Breast epithelium (tissue), 4 donors: ENCODE data around the gene DDX28. TPM values are rescaled to one million over a fixed set of nuclear protein-coding genes. Genes with fewer than 3 reads are reported as not detected.
A peak's percentile ranks its signal among the peaks of the same experiment; 100 is the strongest.

ENCODE experiments used
- DNase-seq, 2 donors: peaks; one replicate each; pipeline ENCODE4 v3.0.0-alpha.2; 2019; ENCODE audit warnings: low spot score in 2 of 2
- H3K27ac ChIP-seq, 2 donors: fragments of 200-600 bp; sonication (generic) in 1 of 2; one replicate each; pipeline ENCODE4 v1.5.1; 2016 to 2019; ENCODE audit warnings: mild to moderate bottlenecking in 1 of 2
- H3K27me3 ChIP-seq, 2 donors: fragments of 200-600 bp; sonication (generic) in 1 of 2; one replicate each; pipeline versions ENCODE4 v1.5.1 to v1.6.0; 2017 to 2019; ENCODE audit warnings: control low read depth in 1 of 2, mild to moderate bottlenecking in 1 of 2
- H3K36me3 ChIP-seq: fragments of 200-600 bp; one replicate; pipeline ENCODE4 v1.5.1; 2019
- H3K4me1 ChIP-seq, 2 donors: fragments of 200-600 bp; sonication (generic); one replicate each; pipeline ENCODE4 v1.5.1; 2016 to 2019; ENCODE audit warnings: control low read depth in 1 of 2
- H3K4me3 ChIP-seq, 3 donors: fragments of 200-600 bp; sonication (generic); 1 replicate in 2 of 3; 2 replicates in 1 of 3; pipeline ENCODE4 v1.5.1; 2016 to 2019; ENCODE audit warnings: mild to moderate bottlenecking in 3 of 3, moderate library complexity in 2 of 3
- H3K9me3 ChIP-seq, 2 donors: fragments of 200-600 bp; sonication (generic) in 1 of 2; one replicate each; pipeline ENCODE4 v1.5.1; 2016 to 2019; ENCODE audit warnings: control low read depth in 1 of 2
- CTCF ChIP-seq, 3 donors: fragments of 450-650 bp; IDR thresholded peaks; one replicate each; pipeline ENCODE4 v1.5.1; 2016 to 2017; ENCODE audit warnings: antibody characterized with exemption in 3 of 3, mild to moderate bottlenecking in 3 of 3, moderate library complexity in 3 of 3
- POLR2A ChIP-seq: fragments of 450-650 bp; IDR thresholded peaks from one replicate; pipeline ENCODE4 v1.6.1; 2016; ENCODE audit warnings: antibody characterized with exemption, mild to moderate bottlenecking, moderate library complexity
- POLR2AphosphoS5 ChIP-seq, 3 donors: sonication (generic); formaldehyde crosslinking; IDR thresholded peaks; one replicate each; pipeline ENCODE4 v1.6.1; 2017; ENCODE audit warnings: antibody characterized with exemption in 3 of 3
- intact Hi-C: fragments of 100-400 bp; cut with DNase I; formaldehyde crosslinking; loops from one replicate; pipeline ENCODE4 v1.15.1; 2023; ENCODE audit warnings: low total_unique reads
- total RNA-seq, 3 donors: library from RNA; depleted of rRNA; stranded (reverse); fragments of >200 nt; gene quantifications; one replicate each; pipeline ENCODE4 v1.1.0, GENCODE V29; 2016

Gene DDX28
- total RNA-seq, 3 donors from 2014 or later, result 7.2 to 7.5 (median 7.5) TPM

- H3K36me3 ChIP-seq, result no peaks in the 10 kb centered on the region
- no peaks in the 10 kb centered on the region for H3K27me3 ChIP-seq
- no peak for TF ChIP-seq POLR2AphosphoS5 (IDR thresholded peaks at IDR 0.05)
- no peak for TF ChIP-seq CTCF (IDR thresholded peaks at IDR 0.05)
- no peak for TF ChIP-seq POLR2A
- no peak for DNase-seq
- H3K4me1 ChIP-seq, result no peaks in the 10 kb centered on the region
- no peak overlapping the region for H3K4me3 ChIP-seq
- intact Hi-C loops, result loop anchor here (10.0 kb wide), 2 partner anchors 175 to 235 kb away; partner anchors contain the start of gene EDC4
- H3K9me3 ChIP-seq, result no peaks in the 10 kb centered on the region
- no peak overlapping the region for H3K27ac ChIP-seq
Observed at GRCh38 chr16:68049449-68049848, 26.4 kb upstream of the DDX28 start.

- H3K9me3 ChIP-seq, result no peaks in the 10 kb centered on the region
- no peaks in the 10 kb centered on the region for H3K4me1 ChIP-seq
- no peak overlapping the region for H3K27ac ChIP-seq
- no peaks in the 10 kb centered on the region for H3K36me3 ChIP-seq
- no peak overlapping the region for H3K4me3 ChIP-seq
- TF ChIP-seq POLR2A (no peak), POLR2AphosphoS5 (IDR thresholded peaks at IDR 0.05) (no peak), CTCF (IDR thresholded peaks at IDR 0.05) (no peak)
- intact Hi-C loops, result loop anchor here (10.0 kb wide), 2 partner anchors 173 to 233 kb away; partner anchors contain the start of gene EDC4
- DNase-seq, result no peak
- no peaks in the 10 kb centered on the region for H3K27me3 ChIP-seq
Observed at GRCh38 chr16:68047987-68048386, 25.0 kb upstream of the DDX28 start.

- no peaks in the 10 kb centered on the region for H3K27me3 ChIP-seq
- no peaks in the 10 kb centered on the region for H3K4me1 ChIP-seq
- TF ChIP-seq POLR2AphosphoS5 (IDR thresholded peaks at IDR 0.05) (no peak), CTCF (IDR thresholded peaks at IDR 0.05) (no peak), POLR2A (no peak)
- no peak overlapping the region for H3K4me3 ChIP-seq
- intact Hi-C loops, result loop anchor here (10.0 kb wide), 2 partner anchors 171 to 231 kb away; partner anchors contain the start of gene EDC4
- DNase-seq, result no peak
- no peak overlapping the region for H3K27ac ChIP-seq
- H3K36me3 ChIP-seq, result no peaks in the 10 kb centered on the region
- H3K9me3 ChIP-seq, result no peaks in the 10 kb centered on the region
Observed at GRCh38 chr16:68046106-68046505, 23.1 kb upstream of the DDX28 start.

- H3K4me3 ChIP-seq, result no peak overlapping the region
- intact Hi-C loops, result loop anchor here (10.0 kb wide), 2 partner anchors 167 to 227 kb away; partner anchors contain the start of gene EDC4
- DNase-seq, result no peak
- TF ChIP-seq POLR2AphosphoS5 (IDR thresholded peaks at IDR 0.05), result no peak
- no peak for TF ChIP-seq CTCF (IDR thresholded peaks at IDR 0.05)
- TF ChIP-seq POLR2A, result no peak
- H3K9me3 ChIP-seq, result no peaks in the 10 kb centered on the region
- H3K27ac ChIP-seq, result no peak overlapping the region
- H3K4me1 ChIP-seq, result no peaks in the 10 kb centered on the region
- H3K27me3 ChIP-seq, result no peaks in the 10 kb centered on the region
- no peaks in the 10 kb centered on the region for H3K36me3 ChIP-seq
Observed at GRCh38 chr16:68041783-68042182, 18.8 kb upstream of the DDX28 start.

- Histone ChIP-seq H3K9me3 (no peaks in the 10 kb centered on the region), H3K4me1 (no peaks in the 10 kb centered on the region), H3K4me3 (no peak overlapping the region), H3K27me3 (no peaks in the 10 kb centered on the region), H3K27ac (no peak overlapping the region), H3K36me3 (no peaks in the 10 kb centered on the region)
- TF ChIP-seq CTCF (IDR thresholded peaks at IDR 0.05) (peak; percentile 70 to 85 (median 82)), POLR2A (no peak)
- intact Hi-C loops, result loop anchor here (10.0 kb wide), 2 partner anchors 166 to 226 kb away; partner anchors contain the start of gene EDC4
- peak; percentile 70 to 82 for DNase-seq
Observed at GRCh38 chr16:68040506-68041288, 17.7 kb upstream of the DDX28 start.
